ENCODE data around the gene GPS2.

The GPS2 gene

GRCh38 chr17:7314719-7315569, at the start of gene GPS2:
Gene GPS2 (minus strand): TSS chr17:7315360. CDS start chr17:7315052, 308 bp downstream.
- peak; percentile 84 to 92 (median 87) for DNase-seq (ENCODE audit: low read depth in 2 of 3, low spot score in 2 of 3)

GRCh38 chr17:7363311-7363710, 48.2 kb upstream of the GPS2 start:
- no peak for DNase-seq (ENCODE audit: low read depth in 2 of 3, low spot score in 2 of 3)

GRCh38 chr17:7361906-7362305, 46.7 kb upstream of the GPS2 start:
- no peak for DNase-seq (ENCODE audit: low read depth in 2 of 3, low spot score in 2 of 3)

GRCh38 chr17:7357381-7357780, 42.2 kb upstream of the GPS2 start:
- DNase-seq (ENCODE audit: low read depth in 2 of 3, low spot score in 2 of 3), result no peak

GRCh38 chr17:7356756-7357155, 41.6 kb upstream of the GPS2 start:
- no peak for DNase-seq (ENCODE audit: low read depth in 2 of 3, low spot score in 2 of 3)

GRCh38 chr17:7356072-7356549, 41.0 kb upstream of the GPS2 start:
- peak; percentile 67 to 73 (median 70) for DNase-seq (ENCODE audit: low read depth in 2 of 3, low spot score in 2 of 3)

GRCh38 chr17:7355573-7355972, 40.4 kb upstream of the GPS2 start:
- DNase-seq (ENCODE audit: low read depth in 2 of 3, low spot score in 2 of 3), result no peak

- DNase-seq (ENCODE audit: low read depth in 2 of 3, low spot score in 2 of 3), result no peak
These were observed 39.9 kb upstream of the GPS2 start, which contains the start of gene TMEM95 for GRCh38 chr17:7355053-7355452. Gene TMEM95 (plus strand): TSS chr17:7355156. CDS start chr17:7355205, 49 bp downstream.

GRCh38 chr17:7354262-7354843, 39.2 kb upstream of the GPS2 start:
- DNase-seq (ENCODE audit: low read depth in 2 of 3, low spot score in 2 of 3), result no peak

- DNase-seq (ENCODE audit: low read depth in 2 of 3, low spot score in 2 of 3), result no peak
These were observed 37.9 kb upstream of the GPS2 start for GRCh38 chr17:7352910-7353635.

GRCh38 chr17:7352503-7352889, 37.3 kb upstream of the GPS2 start:
- no peak for DNase-seq (ENCODE audit: low read depth in 2 of 3, low spot score in 2 of 3)

- peak; percentile 52 to 83 (median 76) for DNase-seq (ENCODE audit: low read depth in 2 of 3, low spot score in 2 of 3)
These were observed 36.7 kb upstream of the GPS2 start, which contains the start of gene KCTD11 for GRCh38 chr17:7351665-7352502. Gene KCTD11 (plus strand): TSS chr17:7352162.

- no peak for DNase-seq (ENCODE audit: low read depth in 2 of 3, low spot score in 2 of 3)
These were observed 33.5 kb upstream of the GPS2 start for GRCh38 chr17:7348478-7349242.

- DNase-seq (ENCODE audit: low read depth in 2 of 3, low spot score in 2 of 3), result no peak
These were observed 32.7 kb upstream of the GPS2 start for GRCh38 chr17:7347630-7348477.

GRCh38 chr17:7346761-7347614, 31.8 kb upstream of the GPS2 start:
- no peak for DNase-seq (ENCODE audit: low read depth in 2 of 3, low spot score in 2 of 3)

- no peak for DNase-seq (ENCODE audit: low read depth in 2 of 3, low spot score in 2 of 3)
These were observed 28.1 kb upstream of the GPS2 start for GRCh38 chr17:7343250-7343649.

GRCh38 chr17:7341842-7342241, 26.7 kb upstream of the GPS2 start:
- no peak for DNase-seq (ENCODE audit: low read depth in 2 of 3, low spot score in 2 of 3)

- no peak for DNase-seq (ENCODE audit: low read depth in 2 of 3, low spot score in 2 of 3)
These were observed 25.0 kb upstream of the GPS2 start for GRCh38 chr17:7340179-7340578.
